Measurements from ENCODE around the gene POC5. TPM values are rescaled to one million over a fixed set of nuclear protein-coding genes. Genes with fewer than 3 reads are reported as not detected.

Gene POC5
- total and polyA plus RNA-seq, 2 of the 8 experiments (the other 6 are each of a cell fraction or from before 2014, with no cell fraction given): 11.2 to 12.1 TPM

- Histone ChIP-seq H3K9me3 (ENCODE audit: insufficient read depth in 2 of 2, low read depth in 1 of 2, low read length in 1 of 2) (no peaks in the 10 kb centered on the region), H2BK20ac (ENCODE audit: low read length) (no peak overlapping the region), H2BK15ac (ENCODE audit: low read length) (no peak overlapping the region), H4K91ac (replicated peaks; ENCODE audit: insufficient read length, low read length) (no peak overlapping the region), H2BK12ac (ENCODE audit: low read depth, low read length) (no peak overlapping the region), H3K27ac (ENCODE audit: low read depth, low read length) (no peak overlapping the region), H3K14ac (ENCODE audit: insufficient read length) (no peak overlapping the region), H3K27me3 (replicated peaks in 1 of 4; ENCODE audit: control insufficient read depth in 3 of 4, extremely low read depth in 1 of 4, insufficient read depth in 3 of 4, low read length in 3 of 4) (no peaks in the 10 kb centered on the region), H3K4me3 (ENCODE audit: extremely low read depth in 1 of 4, insufficient read depth in 2 of 4, low read depth in 3 of 4, low read length in 4 of 4) (no peak overlapping the region), H4K5ac (ENCODE audit: insufficient read length, low read depth, low read length) (no peak overlapping the region), H3K4me2 (ENCODE audit: insufficient read depth in 1 of 2, low read depth in 2 of 2, low read length in 2 of 2) (no peak overlapping the region), H3K56ac (replicated peaks; ENCODE audit: insufficient read length, low read depth, low read length) (no peak overlapping the region), H3K18ac (ENCODE audit: extremely low read depth, low read length) (no peak overlapping the region), H3K9ac (replicated peaks in 1 of 4; ENCODE audit: extremely low read depth in 1 of 4, low read depth in 3 of 4, low read length in 3 of 4) (no peak overlapping the region), H2BK120ac (replicated peaks; ENCODE audit: low read depth, low read length) (no peak overlapping the region), H3K79me2 (ENCODE audit: control insufficient read depth in 1 of 2, insufficient read depth in 2 of 2, low read length in 2 of 2) (no peaks in the 10 kb centered on the region), H3K4me1 (replicated peaks in 1 of 4; ENCODE audit: control insufficient read depth in 3 of 4, insufficient read depth in 4 of 4, low read length in 3 of 4) (peaks cover 0 to 3% (median 1%) of the 10 kb centered on the region in 4 experiments; a peak in 3 of 7 replicates), H3K36me3 (ENCODE audit: control insufficient read depth in 2 of 4, insufficient read depth in 4 of 4, low read length in 3 of 4) (no peaks in the 10 kb centered on the region), H3K79me1 (ENCODE audit: low read depth, low read length) (no peaks in the 10 kb centered on the region), H4K8ac (ENCODE audit: extremely low read depth, insufficient read depth, low read length) (no peak overlapping the region), H3K23me2 (ENCODE audit: low read depth, low read length) (no peaks in the 10 kb centered on the region), H2AK5ac (ENCODE audit: low read depth, low read length) (no peak overlapping the region), H3K23ac (ENCODE audit: insufficient read length) (no peak overlapping the region), H2AFZ (ENCODE audit: low read length) (no peak overlapping the region), H3K4ac (replicated peaks; ENCODE audit: insufficient read length, low read depth, low read length) (no peak overlapping the region), H2BK5ac (ENCODE audit: low read depth, low read length) (no peak overlapping the region), H4K20me1 (replicated peaks in 1 of 2; ENCODE audit: control insufficient read depth in 1 of 2, insufficient read depth in 2 of 2, low read length in 2 of 2) (no peaks in the 10 kb centered on the region)
- 87% methylated on average over 13 of the region's 16 CpGs; no CpG with 5 or more reads in 1 of the 2 experiments for WGBS, 2 experiments (ENCODE audit: extremely low coverage in 1 of 2, insufficient coverage in 1 of 2, insufficient read length in 1 of 2, insufficient replicate concordance in 2 of 2, low coverage in 1 of 2, low lambda C conversion rate in 2 of 2, missing lambda C conversion rate in 1 of 2)
- POLR2A ChIA-PET (ENCODE audit: partially characterized antibody): no interaction called here
- TF ChIP-seq NANOG (IDR thresholded peaks at IDR 0.05; ENCODE audit: insufficient read depth, low read depth, low read length, poor library complexity, severe bottlenecking) (no peak), EGR1 (IDR thresholded peaks at IDR 0.05; ENCODE audit: borderline replicate concordance, low read depth, low read length) (no peak), BCL11A (IDR thresholded peaks at IDR 0.05; ENCODE audit: low read depth in 2 of 2, low read length in 2 of 2) (no peak), HDAC2 (IDR thresholded peaks at IDR 0.05; ENCODE audit: borderline replicate concordance in 1 of 2, low read depth in 2 of 2, low read length in 2 of 2) (no peak), TCF12 (IDR thresholded peaks at IDR 0.05; ENCODE audit: low read depth, low read length) (no peak), POLR2A (IDR thresholded peaks at IDR 0.05; ENCODE audit: control extremely low read depth in 1 of 2, low read depth in 2 of 2, low read length in 2 of 2) (no peak), ATF3 (IDR thresholded peaks at IDR 0.05; ENCODE audit: insufficient read depth, low read depth, low read length) (no peak), SP2 (IDR thresholded peaks at IDR 0.05; ENCODE audit: low read length) (no peak), RNF2 (IDR thresholded peaks at IDR 0.05; ENCODE audit: borderline replicate concordance, low read depth, low read length, missing control alignments, poor library complexity, severe bottlenecking) (no peak), SIX5 (IDR thresholded peaks at IDR 0.05; ENCODE audit: low read depth, low read length) (no peak), KDM1A (IDR thresholded peaks at IDR 0.05; ENCODE audit: borderline replicate concordance, low read length) (no peak), POLR2AphosphoS5 (IDR thresholded peaks at IDR 0.05; ENCODE audit: low read depth, low read length) (no peak), HDAC6 (IDR thresholded peaks at IDR 0.05; ENCODE audit: low read depth, low read length) (no peak)
- FAIRE-seq (no peak), DNase-seq (ENCODE audit: low read depth in 1 of 2, low spot score in 2 of 2) (no peak)
- CTCF ChIA-PET (ENCODE audit: partially characterized antibody): no interaction called here
These were observed 56.4 kb downstream of the POC5 start for GRCh38 chr5:75660678-75661465.

Measured in H1 (cell line).